Hematopoietic multipotent progenitor cell treated with erythropoietin and hydrocortisone succinate and interleukin-3 and kit ligand, for 4 days (in vitro differentiated cells): ENCODE data around the gene ITFG1.
A peak's percentile ranks its signal among the peaks of the same experiment; 100 is the strongest.

Experiments used
- DNase-seq: peaks from one replicate; pipeline ENCODE4 v3.0.0-alpha.2; 2015

Gene ITFG1

DNA sequence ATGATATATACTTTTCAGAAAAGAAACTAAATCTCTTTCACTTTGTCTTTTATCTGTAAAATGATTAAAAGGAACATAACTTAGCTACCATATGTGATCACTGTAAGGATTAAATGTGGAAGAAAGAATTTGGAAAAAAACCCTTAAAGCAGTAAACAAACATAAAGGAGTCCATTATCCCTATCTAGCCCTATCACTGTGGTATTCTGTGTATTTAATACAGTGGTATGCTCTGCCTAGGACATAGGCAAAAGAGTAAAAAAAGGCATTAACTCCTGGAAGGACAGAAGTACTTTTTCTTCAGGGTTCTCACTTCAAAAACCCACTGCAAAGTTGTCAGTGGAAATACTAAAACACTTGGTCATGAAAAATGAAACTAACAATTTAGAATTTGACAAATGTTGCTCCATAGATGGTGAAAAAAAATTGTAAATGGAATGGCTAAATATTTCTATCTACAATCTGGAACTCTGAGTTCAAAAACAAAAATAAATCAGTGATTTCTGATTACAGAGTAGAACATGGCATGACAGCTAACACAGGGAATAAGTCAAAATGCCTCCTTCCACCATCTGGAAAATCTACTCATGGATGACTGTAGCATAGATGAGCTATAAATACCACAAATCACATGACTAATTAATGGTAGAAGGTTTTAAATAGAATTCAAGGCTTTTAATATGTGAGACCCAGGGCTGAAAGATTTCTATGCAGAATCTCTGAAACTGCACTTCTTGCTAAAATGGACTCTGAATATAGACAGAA lies 140.1 kb downstream of the ITFG1 start:
- no peak for DNase-seq

DNA sequence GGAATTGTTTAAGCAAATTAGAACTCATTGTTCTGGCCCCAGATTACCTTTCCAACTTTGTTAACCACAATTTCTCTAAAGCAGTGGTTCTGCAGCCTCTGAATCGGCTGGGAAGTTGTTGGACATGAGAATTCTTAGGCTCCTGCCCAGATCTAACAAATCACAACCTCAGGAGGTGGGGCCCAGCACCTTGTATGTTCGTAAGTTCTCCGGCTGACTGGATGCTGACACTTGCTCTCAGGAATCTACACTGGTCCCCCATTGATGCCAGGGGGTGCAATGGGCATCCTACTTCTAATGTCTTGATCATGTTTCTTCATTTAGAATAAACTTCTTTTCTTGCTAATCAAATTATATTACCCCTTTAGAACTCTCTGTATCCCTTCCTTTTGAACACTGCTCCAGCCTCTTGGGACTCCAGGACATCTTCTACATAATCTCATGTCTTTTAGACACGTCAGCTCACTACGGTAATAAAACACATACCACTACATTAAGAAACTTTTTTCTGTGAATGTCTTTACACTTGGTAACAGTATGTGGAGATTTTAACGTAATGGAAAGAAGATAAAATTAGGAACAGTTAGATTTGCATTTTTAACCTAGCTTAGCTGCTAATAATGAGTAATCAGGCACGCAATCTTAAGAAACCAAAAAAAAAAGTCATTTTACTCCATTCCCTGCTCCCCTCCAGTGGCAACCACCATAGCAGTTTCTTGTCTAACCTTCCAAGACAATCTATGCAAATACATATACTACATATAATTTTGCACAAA lies 143.2 kb downstream of the ITFG1 start:
- no peak for DNase-seq

GRCh38 chr16:47316442-47317015 lies 144.3 kb downstream of the ITFG1 start:
- no peak for DNase-seq

DNA sequence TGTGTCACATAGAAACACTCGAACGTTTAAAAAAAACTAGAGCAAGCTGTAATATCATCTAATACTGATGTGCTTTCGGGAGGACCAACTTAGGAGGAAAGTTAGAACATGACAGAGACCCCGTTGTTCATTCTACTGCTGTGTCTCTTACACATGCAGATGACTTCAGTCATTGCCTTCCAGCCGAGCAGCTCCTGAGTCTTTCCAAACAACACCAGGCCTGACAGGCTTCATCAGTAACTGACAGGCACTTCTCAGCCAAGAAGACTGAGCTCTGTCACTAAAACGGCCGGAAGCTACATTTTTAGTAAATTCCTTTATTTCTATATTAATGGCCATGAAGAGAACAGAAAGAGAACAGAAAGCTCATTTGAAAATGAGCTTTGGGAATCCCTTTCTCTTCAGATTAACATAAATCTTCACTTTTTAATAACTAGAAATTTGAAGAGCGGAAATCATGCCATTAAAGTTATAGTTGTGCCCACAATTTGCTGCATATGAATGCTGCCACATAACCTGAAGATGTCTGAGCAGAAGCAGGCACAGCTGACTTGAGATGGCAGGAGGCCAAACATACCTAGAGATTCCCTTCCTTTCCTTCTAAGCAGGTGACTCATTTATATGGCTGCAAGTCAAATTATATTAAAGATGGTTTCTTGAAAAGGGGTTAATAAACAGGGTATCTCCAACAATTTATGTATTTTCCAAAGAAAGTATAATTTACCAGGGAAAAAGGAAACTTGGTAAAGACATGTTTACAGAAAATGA lies 148.9 kb downstream of the ITFG1 start:
- DNase-seq = no peak

DNA sequence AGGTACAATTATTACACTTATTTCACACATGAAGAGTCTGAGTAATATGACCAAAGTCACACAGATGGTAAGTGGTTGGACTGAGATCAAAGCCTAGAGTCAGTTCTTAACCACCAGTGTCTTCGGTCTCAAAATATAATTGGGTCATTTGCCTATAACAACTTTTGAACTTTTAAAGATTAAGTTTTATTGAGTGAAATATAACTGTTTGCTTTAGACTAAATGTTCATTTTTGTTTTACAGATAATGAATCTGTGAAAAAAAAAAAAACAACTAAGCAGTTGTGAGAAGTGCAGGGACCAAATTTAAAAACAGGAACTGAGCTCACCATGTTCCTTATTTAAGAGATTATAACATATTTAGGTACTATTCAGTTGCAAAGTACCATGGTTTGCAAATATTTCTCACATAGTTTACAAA lies 150.1 kb downstream of the ITFG1 start:
- DNase-seq = peak; percentile 35

GRCh38 chr16:47309581-47310312 lies 151.1 kb downstream of the ITFG1 start:
- no peak for DNase-seq

- DNase-seq = no peak
These were observed 152.3 kb downstream of the ITFG1 start for GRCh38 chr16:47308601-47309000.

DNA sequence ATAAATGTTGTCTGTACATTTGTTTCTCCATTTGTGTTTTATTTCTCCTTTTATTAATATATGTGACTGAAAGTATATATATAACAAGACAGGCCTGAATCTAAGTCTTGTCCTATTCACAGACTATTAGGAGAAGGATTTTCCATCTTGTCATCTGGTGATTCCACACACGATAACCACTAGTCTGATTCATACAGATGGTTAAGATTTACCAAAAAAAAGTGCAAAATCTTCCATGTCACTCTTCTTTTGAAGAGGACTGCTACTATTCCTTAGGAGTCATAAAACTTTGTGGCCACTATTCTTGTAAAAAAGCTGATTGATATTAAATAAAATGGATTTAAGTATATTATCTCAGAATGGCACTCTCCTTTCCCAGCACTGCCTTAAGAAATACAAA lies 156.3 kb downstream of the ITFG1 start:
- no peak for DNase-seq

DNA sequence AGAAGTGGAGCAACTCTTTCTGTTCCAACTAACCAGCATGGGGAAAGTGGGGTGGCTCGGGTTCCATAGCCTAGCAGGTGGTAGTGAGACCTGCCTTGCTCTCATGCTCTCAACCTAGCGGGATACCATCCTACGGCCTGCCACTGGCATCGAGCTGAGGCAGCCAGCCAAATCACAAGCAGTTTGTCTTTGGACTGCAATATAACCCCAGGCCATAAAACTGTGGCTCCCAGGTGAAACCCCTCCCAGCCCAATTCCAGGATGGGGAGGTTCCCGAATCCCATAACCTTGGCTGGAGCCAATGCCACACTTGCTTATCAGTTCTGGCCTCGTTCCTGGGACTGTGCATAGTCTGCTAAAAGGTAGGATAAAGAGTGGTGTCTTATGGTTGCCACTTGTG lies 161.3 kb downstream of the ITFG1 start:
- no peak for DNase-seq

DNA sequence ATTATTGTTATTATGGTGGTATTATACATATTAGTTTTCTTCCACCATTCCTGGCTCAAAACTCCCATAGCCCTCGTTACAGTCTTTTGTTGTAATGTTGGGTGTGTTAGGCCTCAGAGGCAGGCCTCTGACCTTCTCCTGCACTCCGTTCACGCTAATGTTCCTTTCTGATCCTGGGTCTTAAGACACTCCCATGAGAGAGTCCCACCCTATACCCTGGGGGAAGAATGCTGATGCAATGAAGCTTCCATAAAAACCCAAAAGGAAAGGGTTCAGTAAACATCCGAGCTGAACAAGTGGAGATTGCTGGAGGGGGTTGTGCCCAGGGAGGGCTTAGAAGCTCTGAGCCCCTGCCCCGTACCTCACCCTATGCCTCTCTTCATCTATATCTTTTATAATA lies 175.9 kb downstream of the ITFG1 start:
- no peak for DNase-seq

DNA sequence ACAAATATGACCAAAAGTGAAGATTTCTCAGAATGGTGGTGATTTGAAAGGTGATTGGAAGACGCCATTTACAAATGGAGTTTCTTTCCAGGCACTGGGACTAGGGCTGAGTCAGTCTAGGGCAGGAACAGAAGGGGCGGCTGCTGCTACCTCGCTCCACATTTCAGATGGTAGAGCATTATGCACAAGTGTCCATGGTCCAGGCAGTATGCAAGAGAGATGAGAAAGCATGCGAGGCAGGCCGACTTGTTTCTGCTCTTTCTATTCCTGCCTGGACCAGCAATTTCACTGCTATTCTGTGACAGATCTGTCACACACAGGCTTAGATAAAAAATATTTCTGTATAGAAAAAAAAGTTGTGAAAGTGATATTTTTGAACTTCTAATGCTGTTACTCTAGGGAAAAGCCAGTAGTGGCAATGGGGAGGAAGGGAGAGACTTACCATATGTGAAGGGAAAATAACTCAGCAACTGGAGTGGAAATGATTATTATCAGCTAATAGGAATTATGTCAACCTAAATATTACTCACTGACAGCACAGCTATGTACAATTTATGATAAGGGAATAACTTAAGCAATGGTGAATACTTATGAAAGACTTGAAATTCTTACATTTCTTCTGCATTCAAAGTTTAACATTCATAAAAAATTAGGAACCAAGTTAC lies 182.4 kb downstream of the ITFG1 start:
- DNase-seq = no peak

DNA sequence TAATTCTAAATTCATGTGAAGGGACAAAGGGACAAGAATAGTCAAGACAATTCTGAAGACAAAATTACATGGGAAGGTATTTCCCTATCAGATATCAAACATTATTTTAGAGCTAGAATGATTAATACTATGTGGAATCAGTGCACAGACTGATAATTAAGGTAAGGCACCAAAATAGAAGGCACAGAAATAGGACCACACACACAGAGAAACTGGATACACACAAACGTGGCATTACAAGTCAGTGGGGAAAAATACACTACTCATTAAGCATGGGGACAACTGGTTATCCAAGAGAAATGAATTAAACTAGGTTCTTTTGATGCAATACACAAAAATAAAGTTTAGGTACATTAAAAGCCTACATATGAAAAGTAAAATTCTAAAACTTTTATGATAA lies 184.3 kb downstream of the ITFG1 start:
- DNase-seq = no peak

GRCh38 chr16:47262938-47263337 lies 197.9 kb downstream of the ITFG1 start:
- no peak for DNase-seq

GRCh38 chr16:47260503-47260902 lies 200.4 kb downstream of the ITFG1 start:
- no peak for DNase-seq

- DNase-seq = peak; percentile 73
These were observed 201.9 kb downstream of the ITFG1 start for GRCh38 chr16:47258874-47259461.

DNA sequence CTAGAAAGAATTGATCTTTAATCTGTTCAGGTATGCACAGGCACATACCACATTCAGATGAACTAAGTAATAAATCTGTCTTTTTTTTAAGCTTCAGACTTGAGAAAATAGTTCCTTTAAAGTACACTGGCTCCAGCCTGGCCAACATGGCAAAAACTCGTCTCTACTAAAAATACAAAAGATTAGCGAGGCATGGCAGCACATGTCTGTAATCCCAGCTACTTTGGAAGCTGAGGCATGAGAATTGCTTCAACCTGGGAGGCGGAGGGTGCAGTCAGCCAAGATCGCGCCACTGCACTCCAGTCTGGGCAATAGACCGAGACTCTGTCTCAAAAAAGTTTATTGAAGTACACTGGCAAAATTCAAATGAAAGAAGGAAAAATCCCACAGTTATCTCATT lies 206.1 kb downstream of the ITFG1 start:
- DNase-seq = no peak

GRCh38 chr16:47250983-47251382 lies 209.9 kb downstream of the ITFG1 start:
- no peak for DNase-seq

GRCh38 chr16:47247690-47248089 lies 213.2 kb downstream of the ITFG1 start:
- DNase-seq = no peak

GRCh38 chr16:47244206-47244605 lies 216.7 kb downstream of the ITFG1 start:
- no peak for DNase-seq

DNA sequence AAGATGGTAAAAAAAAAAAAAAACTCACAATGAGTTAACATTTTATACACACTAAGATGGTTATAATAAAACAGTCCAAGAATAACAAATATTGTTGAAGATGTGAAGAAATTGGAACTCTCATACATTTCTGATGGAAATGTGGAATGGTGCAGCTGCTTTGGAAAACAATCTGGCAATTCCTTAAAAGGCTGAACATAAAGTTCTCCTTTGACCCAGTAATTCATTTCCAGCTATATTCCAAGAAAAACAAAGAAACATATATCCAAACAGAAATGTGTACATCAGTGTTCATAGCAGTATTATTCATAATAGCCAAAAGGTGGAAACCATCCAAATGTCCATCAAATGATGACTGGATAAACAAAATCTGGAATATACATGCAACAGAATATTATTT lies 219.8 kb downstream of the ITFG1 start:
- DNase-seq = no peak

DNA sequence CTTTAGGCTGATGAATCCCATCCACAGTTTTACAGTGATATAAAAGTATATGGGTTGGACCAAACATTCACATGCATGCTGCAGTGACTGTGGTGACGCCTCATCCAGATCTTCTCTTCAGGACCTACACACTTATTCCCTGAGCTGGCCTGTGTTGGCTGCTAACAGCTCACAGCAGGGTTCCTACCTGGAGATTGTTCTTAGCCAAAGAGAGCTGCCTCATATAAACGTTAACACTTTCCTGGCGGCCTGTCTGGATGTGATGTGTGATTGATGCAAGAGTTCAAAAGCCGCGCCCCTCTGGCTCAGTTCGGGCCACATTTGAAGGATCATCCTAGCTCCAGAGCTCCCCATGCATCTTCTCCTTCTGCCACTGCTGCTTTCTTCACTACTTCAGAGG lies 224.1 kb downstream of the ITFG1 start:
- no peak for DNase-seq

DNA sequence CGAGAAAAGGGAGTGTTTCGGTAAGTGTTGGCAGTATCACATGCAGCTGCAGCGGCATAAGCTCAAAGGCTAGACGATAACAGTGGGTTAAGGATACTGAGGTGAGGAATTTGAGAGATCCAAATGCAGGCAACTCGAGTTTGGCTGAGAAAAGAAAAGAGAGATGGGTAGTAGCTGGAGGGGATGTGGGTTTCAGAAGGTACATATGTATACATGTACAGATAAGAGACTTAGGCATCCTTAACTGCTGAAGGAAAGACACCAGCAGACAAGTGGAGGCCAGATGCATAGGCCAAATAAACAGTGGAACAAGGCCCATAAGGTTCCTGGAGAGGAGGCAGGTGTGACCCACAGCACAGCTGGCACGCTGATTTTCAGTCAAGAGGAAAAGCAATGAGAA lies 230.6 kb downstream of the ITFG1 start:
- peak; percentile 24 for DNase-seq
